Urothelium cell line (cell line): ENCODE measurements around the gene HBQ1.
A peak's percentile ranks its signal among the peaks of the same experiment; 100 is the strongest.
"Not testable (repeated sequence)": the region's sequence is repeated elsewhere in the genome, so short reads cannot be mapped to it uniquely, and the experiment has no call there.

ENCODE experiments used
- DNase-seq: peaks from one replicate; pipeline ENCODE4 v3.0.0; 2011; ENCODE audit warnings: low spot score, mixed read lengths
- FAIRE-seq: peaks from 2 replicates; lab custom pipeline; 2011; peaks lifted over from hg19 to GRCh38; lab: Jason Lieb, UNC

Gene HBQ1

GRCh38 chr16:160242-160641 lies 20.0 kb upstream of the HBQ1 start:
- FAIRE-seq, DNase-seq: not testable (repeated sequence)

GRCh38 chr16:160691-161190 lies 19.5 kb upstream of the HBQ1 start:
- no peak for FAIRE-seq
- DNase-seq: no peak

- DNase-seq (no peak), FAIRE-seq (no peak)
These were observed 17.8 kb upstream of the HBQ1 start for GRCh38 chr16:162271-162991.

GRCh38 chr16:163139-163538 lies 17.1 kb upstream of the HBQ1 start:
- FAIRE-seq, DNase-seq: not testable (repeated sequence)

GRCh38 chr16:163696-164095 lies 16.6 kb upstream of the HBQ1 start:
- DNase-seq: not testable (repeated sequence)
- FAIRE-seq: peak; percentile 32

GRCh38 chr16:164134-164823 lies 16.0 kb upstream of the HBQ1 start:
- DNase-seq: not testable (repeated sequence)
- peak; percentile 56 for FAIRE-seq

GRCh38 chr16:164827-165538 lies 15.3 kb upstream of the HBQ1 start:
- DNase-seq (no peak), FAIRE-seq (no peak)

- DNase-seq (no peak), FAIRE-seq (no peak)
These were observed 14.5 kb upstream of the HBQ1 start, which contains the start of gene HBM for GRCh38 chr16:165539-166374. Gene HBM (plus strand): TSS chr16:165978. CDS start chr16:165998, 20 bp downstream.

- DNase-seq (no peak), FAIRE-seq (no peak)
These were observed 13.7 kb upstream of the HBQ1 start for GRCh38 chr16:166375-167121.

GRCh38 chr16:167122-167690 lies 13.1 kb upstream of the HBQ1 start:
- no peak for FAIRE-seq
- no peak for DNase-seq

GRCh38 chr16:168424-168823 lies 11.8 kb upstream of the HBQ1 start:
- DNase-seq (no peak), FAIRE-seq (no peak)

GRCh38 chr16:169014-169413 lies 11.2 kb upstream of the HBQ1 start:
- DNase-seq (no peak), FAIRE-seq (no peak)

- DNase-seq: not testable (repeated sequence)
These were observed 10.2 kb upstream of the HBQ1 start for GRCh38 chr16:170088-170507.

GRCh38 chr16:170788-171187 lies 9.5 kb upstream of the HBQ1 start:
- FAIRE-seq (no peak), DNase-seq (no peak)

More at GRCh38 chr16:170088-170507, 10.2 kb upstream of the HBQ1 start:
- FAIRE-seq: not testable (repeated sequence)

- DNase-seq, FAIRE-seq: not testable (repeated sequence)
These were observed 7.8 kb upstream of the HBQ1 start, which contains the start of gene HBA2 for GRCh38 chr16:172374-172941. Gene HBA2 (plus strand): TSS chr16:172876. CDS start chr16:172913, 37 bp downstream.

- DNase-seq, FAIRE-seq: not testable (repeated sequence)
These were observed 6.9 kb upstream of the HBQ1 start for GRCh38 chr16:173211-173854.

GRCh38 chr16:173928-174769 lies 6.1 kb upstream of the HBQ1 start:
- DNase-seq: not testable (repeated sequence)

More at GRCh38 chr16:173928-174769, 6.1 kb upstream of the HBQ1 start:
- FAIRE-seq: not testable (repeated sequence)
